ENCODE data around the gene PACS1.
A peak's percentile ranks its signal among the peaks of the same experiment; 100 is the strongest.

PACS1 gene

DNA sequence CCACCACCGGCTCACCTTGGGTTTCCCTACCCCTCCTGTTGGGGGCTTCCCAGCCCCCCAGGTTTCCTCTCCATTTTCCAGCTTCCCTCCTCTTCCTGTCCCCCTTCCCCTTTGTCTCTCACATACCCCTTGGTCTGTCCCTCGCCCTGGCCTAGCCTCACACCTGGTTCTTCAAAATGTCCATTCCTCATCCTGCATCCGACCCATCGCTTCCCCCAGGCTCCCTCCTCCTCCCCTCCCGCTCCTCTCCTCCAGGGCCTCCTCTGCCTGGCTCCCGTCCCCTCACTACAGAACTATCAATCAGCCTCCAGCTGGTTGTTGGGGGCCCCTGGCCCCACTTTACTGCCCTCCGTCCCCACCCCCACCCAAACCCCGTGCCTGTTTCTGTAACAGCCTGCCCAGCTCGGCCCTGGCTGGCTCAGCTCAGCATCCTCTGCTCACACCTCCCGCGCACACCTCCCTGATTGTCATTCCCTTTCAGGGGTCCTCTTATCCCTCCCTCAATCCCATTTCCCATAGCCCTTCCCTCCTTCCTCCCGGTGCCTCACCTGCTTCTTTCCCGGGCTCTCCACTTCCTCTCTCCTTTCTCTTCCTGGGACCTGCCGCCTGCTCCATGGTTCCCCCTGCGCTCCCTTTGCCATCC lies 209.1 kb downstream of the PACS1 start:
- peak; percentile 71 for DNase-seq

DNA sequence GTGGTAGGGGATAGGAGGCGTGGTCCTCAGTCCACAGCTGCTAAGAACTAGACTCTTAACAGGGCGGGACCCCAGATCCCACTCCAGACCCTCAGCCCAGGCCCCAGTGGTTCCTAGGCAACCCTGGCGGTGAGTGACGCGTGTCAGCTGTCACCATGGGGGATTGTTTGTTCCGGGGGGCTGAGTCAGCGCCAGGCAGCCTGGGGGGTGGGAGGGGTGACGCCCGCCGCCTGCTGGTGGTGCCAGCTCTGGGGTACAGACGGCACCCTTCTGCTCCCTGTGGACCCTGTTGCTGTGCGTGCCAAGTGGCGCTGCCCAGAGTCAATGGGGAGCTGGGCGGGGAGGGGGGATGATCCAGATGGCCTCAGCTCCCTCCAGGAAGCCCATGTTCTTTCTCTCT lies 210.4 kb downstream of the PACS1 start:
- peak; percentile 92 for DNase-seq

DNA sequence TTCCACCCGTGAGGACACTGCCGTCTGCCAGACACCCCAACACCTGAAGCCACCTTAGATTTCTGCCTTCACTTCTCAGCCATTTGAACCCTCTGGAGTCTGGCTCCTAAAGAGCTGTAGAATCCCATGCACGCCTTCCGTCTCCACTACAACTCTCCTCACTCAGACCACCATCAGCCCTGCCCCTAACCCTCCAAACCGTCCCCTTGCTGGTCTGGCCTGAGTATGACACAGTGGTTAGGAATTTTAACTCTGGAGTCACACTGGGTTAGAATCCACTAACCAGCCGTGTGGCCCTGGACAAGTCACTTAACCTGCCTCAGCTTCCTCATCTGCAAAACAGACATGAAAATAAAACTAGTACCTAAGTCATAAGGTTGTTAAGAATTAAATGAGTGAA lies 210.9 kb downstream of the PACS1 start:
- DNase-seq: no peak

DNA sequence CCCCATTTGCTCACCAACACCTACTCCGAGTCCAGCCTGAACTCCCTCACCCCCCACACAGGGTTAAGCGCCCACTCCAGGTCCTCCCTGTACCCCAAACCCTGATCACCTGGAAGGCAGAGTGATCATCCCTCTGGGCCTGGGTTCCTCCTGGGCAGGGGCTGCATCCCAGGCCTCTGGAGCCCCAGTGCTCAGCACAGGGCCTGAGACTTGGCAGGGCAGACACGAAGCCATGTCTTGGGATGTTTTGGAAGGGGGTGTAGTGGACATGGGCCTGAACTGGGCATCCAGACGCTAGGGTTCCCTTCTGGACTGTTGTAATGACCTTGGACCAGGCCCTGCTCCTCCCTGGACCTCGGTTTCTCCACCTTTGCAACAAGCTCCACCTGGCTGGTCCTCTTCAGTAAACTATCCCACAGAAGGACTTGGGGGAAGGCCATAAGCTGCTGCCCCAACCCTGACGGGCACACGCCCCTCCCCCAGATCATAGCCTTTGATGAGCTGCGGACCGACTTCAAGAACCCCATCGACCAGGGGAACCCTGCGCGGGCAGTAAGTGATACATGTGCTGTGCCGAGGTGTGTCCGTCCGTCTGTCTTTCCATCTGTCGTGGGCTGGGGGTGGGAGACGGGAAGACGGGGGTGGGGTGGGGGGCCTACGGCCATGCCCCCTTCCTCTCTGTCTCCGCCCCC lies 211.8 kb downstream of the PACS1 start:
- no peak for DNase-seq

DNA sequence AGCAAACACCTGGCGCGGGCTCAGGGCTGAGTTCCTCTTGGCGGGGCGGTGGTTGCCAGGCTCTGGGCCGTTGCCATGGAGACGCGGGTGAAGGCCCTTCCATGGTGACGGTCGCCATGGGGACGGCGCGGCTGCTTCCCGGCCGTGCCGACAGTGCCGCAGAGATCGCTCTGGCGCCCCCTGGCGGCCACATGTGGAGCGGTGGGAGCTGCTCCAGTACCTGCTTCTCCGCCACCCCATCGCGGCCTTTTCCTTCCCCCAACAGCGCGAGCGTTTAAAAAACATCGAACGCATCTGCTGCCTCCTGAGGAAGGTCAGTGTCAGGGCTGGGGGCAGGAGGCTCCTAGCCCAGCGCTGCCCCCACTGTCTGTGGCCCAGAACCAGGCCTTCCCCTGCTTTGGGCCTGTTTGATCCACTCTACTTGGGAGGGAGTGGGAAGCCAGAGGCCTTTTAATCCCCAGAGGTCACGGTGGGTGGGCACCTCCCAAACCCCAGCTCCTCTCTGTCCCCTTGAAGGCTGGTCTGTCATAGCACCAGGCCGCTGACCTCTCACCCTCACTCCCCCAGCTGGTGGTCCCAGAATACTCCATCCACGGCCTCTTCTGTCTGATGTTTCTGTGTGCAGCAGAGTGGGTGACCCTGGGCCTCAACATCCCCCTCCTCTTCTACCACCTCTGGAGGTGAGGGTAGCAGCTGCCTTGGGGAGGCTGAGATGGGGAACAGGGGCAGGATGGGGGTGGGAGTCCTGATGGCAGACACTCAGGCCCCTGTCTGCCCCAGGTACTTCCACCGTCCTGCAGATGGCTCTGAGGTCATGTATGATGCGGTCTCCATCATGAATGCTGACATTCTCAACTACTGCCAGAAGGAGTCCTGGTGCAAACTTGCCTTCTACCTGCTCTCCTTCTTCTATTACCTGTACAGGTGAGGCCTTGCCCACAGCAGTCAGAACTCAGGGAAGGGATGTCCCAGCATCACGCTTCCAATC lies 212.7 kb downstream of the PACS1 start:
- peak; percentile 97 for DNase-seq

DNA sequence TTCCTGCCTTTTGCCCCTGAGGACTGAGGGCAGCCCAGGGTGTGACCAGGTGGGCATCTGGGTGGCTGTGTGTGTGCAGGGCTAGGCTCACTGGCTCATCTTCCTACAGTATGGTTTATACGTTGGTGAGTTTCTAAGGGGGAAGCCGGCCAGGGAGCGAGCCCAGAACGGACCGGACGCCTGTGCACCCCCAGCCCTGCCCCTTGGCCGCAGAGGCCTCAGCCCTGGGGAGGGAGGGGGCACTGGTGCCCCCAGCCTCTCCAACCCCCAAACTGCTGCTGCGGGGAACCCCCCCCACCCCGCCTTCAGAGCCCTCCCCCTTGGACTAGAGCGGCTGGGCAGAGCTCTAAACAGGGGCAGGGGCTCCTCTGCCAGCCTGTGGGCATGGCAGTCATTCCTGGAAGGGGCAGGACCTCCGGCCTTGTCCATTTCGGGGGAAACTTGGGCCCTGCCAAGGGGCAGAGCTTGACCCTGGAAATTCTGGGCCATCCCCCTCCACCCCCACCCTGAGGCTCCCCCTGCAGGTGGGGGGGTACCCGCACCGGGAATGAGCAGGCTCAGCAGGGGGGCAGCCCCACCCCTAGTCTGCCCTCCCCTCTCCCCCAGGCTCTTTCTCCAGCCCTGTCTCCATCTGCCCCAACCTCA lies 213.5 kb downstream of the PACS1 start:
- no peak for DNase-seq

DNA sequence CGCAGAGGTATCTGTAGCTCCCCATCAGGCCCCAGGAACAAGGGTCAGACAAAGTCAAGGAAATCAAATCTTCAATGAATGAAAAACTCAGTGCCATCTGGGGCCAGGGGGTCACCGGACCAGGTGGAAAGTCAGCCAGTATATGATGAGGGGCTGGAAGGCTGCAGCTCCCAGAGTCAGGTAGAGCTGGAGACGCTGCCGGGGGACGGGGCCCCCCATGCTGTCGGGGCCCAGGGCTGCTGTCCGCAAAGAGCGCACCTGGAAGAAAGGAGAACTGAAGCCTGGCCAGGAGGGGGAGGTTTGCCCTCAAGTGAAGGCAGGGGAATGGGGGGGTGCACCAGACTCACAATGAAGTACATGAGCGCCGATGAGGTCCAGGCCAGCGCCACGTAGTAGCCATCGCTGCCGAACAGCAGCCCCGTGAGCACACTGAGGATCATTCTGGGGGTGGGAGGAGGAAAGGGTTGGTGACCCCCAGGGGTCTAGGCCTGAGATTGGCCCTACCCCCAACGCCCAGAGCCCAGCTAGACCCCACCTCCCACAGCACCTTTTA lies 214.5 kb downstream of the PACS1 start:
- no peak for DNase-seq

DNA sequence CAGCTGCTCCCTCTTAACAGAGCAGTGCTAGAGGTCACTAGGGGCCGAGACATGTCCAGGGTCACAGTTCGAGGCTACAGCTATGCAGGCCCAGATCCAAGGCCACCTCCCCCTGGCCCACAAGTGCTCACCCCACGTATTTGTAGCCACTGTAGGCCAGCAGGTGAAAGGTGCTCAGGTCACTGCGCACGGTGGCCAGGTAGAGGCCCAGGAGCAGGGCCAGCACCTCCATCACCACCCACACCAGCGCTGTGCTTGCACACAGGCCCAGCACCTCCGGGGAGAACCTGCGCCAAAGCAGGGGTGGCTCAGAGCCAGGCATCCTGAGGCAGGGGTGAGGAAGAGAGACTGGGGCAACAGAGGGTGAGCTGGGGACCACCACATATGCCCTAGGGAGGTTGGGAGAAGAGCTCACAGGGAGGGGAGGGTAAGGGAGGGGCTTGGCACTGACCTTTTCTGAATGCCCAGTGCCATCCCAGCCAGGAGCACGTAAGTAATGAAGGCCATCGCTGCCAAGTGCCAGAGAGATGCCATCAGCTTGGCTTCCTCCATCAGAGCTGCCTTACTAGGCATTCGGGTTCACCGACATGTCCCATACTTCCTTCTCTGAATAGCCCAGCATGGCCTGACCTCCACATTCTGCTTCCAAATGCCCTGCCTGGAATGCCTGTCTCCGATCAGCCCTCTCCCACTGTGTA lies 215.3 kb downstream of the PACS1 start:
- DNase-seq: no peak

DNA sequence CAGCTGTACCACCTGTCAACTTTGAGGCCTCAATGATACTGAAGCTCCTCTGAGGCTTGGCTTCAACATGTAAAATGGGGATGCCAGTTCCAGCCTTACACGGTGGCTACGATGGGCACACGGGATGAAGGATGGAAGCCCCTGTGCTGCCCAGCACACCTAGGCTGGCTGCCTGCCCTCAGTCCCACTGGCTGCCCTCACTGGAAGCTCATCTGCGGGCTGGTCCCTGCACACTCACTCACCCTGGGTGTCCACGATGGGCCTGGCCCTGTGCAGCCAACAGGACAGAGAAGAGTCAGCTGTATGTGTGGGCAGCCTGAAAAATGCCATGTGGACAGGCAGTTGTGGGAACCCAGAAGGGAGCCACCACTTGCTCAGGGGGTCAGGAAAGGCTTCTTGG lies 216.6 kb downstream of the PACS1 start:
- DNase-seq: no peak

DNA sequence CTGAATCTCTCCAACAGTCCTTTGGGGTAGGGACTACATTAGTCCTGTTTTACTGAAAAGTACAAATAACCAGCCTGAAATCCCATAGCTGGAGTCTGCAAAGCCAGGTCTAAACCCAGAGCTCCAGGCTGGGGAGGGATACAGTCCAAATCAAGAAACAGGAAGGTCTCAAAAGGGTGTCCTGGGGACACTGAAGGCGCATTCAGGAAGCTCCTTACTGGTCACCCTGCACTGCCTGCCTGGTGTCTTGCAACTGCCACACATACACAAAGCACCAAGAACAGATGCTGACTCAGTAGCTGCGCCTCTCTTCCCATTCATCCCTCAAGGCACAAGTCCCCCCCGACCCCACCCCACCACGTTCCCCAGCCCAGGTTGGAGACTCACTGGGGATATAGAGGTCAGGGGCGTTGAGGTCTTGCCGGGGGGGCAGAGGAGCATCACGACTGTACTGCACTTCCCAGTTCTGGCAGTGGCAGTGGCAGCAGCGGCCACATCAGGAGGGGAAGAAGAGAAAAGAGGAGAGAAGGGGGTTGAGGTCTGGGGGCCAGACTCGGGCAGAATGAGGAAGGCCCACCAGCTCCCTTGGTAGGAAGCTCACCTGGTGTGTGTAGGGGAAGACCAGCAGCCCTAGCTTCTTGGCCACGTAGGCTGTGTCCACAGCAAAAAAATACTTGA lies 217.3 kb downstream of the PACS1 start:
- DNase-seq: no peak

DNA sequence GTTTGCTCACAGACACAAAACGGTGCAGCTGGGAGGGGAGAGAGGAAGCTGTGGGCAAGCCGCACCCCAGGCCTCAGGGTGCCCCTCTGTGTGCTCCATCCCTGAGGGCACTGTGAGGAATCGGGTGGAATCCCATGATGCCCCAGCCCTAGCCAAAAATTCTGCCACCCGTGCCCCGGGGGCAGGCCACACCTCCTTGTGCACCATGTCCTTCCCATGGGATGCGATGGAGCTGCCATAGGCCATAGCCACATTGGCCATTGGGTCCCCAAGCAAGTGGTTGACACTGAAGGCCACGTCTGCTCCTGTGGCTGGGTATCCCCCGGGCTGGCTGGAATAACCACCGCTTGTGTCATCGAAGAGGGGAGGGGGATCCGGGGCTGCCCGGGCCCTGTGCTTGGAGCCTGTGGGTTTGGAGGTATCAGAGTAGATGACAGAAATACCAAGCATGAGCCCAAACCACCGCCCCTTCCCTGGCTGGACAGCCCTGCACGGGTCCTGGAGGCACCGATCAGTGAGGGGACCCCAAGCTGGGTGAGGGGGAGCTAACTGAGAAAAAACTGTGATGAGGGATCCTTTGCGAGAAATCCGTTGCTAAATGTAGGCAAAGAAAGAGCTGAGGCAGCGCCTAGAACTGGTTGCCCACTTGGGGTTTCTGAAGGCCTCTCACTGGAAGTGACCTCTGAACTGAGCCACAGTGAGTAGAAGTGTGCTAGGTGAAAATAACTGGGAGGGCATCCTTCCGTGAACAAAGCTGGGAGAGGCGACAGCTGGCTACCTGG lies 218.0 kb downstream of the PACS1 start:
- no peak for DNase-seq

DNA sequence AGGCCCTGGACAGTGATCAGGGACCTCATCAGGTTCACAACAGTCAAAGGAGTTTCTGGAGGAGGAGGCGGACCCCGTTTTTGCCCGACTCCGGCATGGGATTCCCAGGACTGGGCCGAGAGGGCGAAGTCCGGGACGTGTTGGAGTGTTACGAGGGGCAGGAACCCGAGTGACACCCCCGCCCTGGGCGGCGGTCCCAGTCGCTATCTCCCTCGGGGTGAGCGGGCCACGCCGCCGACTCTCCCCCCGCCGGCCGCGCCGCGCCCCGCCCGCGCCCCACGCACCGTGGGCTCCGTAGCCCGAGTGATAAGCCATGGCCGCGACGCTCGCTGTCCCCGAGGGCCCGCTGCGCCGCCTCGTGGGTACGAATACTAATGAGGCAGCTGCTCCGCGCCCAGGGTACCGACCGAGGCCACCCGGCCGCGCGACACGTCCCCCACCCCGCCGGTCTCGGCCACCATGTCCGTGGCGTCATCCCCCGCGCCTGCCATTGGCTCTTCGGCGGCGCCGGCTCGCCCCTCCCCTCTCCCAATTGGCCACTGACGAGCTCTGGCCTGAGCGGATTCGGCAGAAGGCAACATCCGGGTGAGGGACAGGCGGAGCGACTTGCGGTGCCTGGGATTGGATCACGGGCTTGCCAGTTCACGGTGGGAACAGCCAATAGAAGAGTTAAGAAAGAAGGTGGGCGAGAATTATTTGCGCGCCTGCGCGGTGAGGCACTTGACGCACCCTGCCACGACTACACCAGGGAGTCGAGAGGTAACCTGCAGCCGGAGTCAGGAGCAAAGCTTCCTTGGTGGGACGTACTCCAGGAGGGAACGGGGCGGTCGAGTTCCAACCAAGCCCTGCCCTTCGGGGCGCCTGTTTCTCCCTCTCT lies 218.8 kb downstream of the PACS1 start, which contains the start of gene YIF1A:
TSS of gene YIF1A (minus strand) at position 473 of the 877 bp plus-strand sequence. CDS start at position 315, 158 bp downstream.
- peak; percentile 99 for DNase-seq

DNA sequence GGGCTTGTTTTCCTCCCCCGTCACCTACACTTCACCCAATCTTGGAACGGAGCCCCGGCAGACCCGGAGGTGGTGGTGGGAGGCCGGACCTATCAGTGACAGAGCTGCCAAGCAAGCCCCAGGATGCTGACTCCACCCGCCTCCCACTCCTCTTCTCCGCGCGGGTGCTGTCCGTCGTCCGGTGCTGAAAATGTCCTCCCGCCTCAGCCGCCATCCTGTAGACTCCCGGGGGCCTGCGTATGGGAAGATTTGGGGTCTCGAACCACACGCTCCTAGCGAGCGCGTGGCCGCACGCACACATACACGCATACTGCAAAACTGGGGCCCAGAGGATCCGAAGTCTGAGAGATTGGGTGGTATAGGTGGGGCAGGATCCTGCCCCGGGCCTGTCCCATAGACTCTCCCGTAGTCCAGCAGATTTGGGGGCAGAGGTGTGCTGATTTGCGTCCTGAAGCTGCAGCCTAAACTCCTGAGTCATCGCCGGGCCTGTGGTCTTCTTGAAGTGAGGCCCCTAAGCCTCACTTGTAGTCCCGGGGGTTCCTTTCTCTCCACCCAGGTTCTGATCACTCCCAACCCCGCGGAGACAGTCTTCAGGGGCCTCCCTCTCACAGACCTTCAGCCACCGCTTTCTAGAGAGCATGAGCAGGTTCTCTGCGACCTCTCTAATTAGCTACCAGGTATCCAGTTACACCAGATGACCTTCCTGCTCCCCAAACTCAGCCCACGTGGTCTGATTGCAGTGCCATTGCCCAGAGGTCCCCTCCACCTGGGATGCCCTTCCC lies 219.7 kb downstream of the PACS1 start:
- peak; percentile 44 for DNase-seq

DNA sequence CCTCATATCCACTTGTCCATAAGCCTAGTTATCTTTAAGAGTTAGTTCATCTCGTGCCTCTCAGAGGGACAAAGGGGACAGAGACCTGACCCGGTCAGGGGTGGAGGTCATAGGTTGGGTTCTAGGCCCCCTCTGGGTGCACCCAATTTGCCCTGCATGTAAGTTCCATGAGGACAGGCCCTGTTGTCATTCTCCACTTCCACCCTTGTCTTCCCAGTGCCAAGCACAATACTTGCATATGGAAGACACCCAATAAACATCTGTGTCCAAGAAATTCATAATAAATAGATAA lies 220.2 kb downstream of the PACS1 start:
- DNase-seq: no peak

DNA sequence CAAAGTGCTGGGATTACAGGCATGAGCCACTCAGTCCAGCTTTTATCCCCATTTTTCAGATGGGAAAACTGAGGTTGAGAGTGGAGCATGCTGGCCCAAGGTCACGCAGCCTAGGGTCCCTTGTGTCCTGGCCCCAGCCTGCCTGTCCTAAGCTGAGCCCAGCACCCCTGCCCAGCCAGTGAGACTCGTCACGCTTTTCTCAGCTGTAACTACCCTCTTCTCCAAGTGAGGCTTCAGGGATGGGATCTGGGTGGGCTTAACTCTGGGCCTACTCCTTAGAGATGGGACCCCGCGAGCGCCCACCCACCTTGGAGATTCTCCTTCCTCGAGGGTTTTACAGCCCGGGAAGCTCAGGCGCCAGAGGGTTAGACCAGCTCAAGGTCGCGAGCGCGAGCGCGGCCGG lies 221.2 kb downstream of the PACS1 start:
- no peak for DNase-seq

DNA sequence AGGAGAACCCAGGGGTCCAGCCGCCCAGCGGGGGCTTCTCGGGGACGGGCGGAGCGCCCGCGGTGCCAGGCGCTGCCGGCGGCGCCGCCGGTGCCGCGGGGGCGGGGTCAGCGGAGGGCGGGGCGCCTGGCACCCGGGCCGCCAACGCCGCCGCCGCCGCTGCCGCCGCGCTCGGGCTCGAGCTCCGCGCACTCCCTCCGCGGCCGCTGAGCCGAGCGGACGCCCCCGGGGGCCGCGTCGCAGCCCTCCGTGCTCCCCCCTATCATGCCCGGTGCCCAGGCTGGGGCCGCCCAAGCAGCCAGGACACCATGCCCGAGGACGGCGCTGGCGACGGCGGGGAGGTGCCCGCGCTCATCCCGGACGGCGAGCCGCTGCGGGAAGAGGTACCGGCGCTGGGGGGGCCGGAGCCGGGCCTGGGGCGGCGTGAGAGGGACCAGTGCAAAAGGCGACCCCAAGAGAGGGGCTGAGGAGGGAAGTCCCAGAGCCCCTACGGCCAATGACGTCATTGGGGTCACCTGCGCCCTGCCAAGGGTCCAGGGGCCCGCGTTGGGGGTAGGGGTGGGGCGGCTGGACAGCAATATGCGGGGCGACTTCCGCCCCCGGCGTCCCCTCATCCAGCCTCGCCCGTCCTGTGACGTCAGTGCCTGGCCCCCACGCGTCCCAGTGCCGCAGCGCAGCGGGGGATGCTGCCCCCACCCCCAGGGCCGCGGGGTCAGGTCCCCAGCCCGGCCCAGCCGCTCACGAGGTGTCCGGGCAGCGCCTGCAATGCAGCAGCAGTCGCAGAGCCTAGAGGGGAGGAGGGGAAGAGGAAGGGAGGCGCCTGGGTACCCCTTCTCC lies 221.9 kb downstream of the PACS1 start, which contains the start of gene TMEM151A:
TSS of gene TMEM151A (plus strand) at position 189 of the 837 bp plus-strand sequence. CDS start at position 309, 120 bp downstream.
- DNase-seq: no peak

DNA sequence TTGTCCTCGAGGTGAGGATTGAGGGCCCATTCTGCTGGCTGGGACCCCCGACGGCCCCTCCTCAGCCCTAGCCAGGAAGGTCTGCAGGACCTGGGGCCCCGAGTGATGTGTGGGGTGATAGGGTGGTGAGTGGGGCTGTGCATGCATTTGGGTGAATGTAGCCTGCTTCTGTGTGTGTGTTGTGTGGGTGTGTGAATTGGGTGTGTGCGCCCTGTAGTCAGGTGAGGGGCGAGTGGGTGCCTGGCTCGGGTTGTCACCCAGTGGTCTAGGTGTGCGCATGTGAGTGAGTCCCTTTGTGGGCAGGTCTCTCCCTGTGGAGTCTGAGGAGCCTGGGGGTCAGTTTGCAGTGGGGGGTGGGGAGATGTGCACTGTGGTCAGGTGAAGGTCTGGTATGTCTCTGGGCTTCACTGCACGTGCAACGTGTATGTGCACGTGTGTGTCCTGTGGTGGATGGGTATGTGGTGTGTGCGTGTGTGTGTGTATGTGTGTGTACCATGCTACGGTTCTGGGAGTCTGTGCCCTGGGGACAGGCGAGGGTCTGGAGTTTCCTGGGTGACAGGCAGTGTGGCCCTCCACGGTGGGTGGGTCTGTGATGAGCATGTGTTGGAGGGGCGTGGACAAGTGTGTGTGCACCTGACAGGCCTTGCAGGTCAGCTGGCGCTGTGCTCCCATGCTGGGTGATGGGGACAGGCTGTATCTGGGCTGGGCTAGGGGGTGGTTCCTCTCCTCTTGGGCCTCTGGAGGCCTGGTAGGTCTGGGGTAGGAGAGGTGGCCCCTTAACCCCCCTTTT lies 222.7 kb downstream of the PACS1 start:
- DNase-seq: no peak

Measured in NCI-H2171 treated with DMSO at 0.1 percent for 48 hours (cell line).